GM21825 (cell line): ENCODE measurements around the gene CD53.
"Not testable (repeated sequence)": the region's sequence is repeated elsewhere in the genome, so short reads cannot be mapped to it uniquely, and the experiment has no call there.

Source experiments
- ATAC-seq: cut with Tn5 transposase; IDR thresholded peaks from one replicate; pipeline ENCODE4 v1.9.1; 2021; ENCODE audit warnings: mild to moderate bottlenecking, moderate library complexity; ENCODE audit not compliant: unreplicated experiment

Gene CD53

DNA sequence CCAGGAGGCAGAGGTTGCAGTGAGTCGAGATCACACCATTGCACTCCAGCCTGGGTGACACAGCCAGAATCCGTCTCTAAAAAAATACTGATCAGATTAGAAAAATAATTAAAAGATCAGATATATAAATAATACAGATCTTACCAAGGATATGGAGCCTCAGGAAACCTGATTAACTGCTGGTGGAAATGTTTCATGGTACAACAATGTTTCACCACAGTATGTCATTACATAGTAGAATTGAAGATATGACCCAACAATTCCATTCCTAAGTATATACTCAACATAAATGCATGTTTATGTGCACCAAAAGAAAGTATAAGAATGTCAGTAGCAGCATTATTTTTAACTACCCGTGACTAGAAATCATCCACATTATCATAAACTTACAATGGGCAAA is 41.7 kb downstream of the CD53 start:
- no peak for ATAC-seq

DNA sequence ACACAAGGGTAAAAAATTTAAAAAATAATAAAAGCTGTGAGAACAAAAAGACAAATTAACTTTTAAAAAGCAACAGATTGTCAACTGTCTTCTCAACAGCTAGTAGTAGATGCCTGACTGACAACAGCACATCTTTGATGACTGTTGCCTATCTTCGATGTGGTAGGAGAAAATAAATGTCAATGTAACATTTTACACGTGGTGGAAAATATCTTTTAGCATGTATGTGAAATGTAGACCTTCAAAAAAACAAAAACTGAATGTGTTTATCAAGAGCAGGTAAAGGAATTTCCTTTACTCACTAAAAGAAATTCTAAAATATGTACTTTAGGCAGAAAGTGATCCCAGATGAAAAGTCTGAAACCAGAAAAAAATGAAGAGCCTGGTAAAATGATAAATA is 42.9 kb downstream of the CD53 start:
- no peak for ATAC-seq

DNA sequence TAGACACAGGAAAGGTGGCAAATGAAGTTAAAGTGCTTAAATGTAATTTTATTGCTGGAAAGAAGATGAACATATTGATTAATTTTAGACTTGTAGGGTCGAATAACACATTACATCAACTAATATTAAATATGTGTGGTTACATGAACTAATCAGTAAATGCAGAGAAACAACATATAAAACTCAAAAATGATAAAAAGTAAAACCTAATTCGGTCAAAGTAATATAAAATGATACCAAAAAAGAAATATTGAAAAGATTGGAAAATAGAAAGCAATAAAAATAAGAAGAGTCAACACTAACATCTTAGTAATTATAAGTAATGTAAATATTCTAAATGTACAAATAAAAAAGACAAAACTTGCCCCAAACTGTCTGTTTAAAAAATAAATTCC is 43.3 kb downstream of the CD53 start:
- no peak for ATAC-seq

DNA sequence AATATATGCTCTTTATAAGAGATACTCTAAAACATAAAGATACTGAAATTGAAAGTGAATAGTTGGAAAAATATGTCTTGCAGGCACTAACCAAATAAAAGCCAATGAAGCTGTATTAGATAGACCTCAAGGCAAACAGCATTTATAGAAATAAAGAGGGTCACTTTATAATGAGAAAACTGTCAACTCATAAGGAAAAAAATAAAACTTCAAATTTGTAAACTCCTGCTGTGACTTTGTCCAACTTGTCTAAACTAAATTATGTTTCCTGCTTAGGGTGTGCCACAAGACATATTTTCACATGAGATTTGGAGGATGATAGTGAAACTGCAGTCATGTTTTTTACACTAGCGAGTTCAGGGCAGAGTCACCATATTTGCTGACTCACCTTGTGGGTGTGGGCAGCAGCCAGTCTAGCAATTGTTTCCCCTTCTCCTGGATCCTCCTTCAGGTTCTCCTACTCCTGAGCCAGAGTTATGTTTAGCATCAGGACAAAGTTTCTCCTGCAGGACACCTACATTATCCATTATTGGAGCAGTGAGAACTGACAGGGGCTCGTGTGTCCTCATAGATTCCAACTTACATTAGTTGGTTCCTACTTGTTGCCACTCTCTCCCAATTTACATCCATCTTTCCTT is 43.8 kb downstream of the CD53 start:
- ATAC-seq: no peak

DNA sequence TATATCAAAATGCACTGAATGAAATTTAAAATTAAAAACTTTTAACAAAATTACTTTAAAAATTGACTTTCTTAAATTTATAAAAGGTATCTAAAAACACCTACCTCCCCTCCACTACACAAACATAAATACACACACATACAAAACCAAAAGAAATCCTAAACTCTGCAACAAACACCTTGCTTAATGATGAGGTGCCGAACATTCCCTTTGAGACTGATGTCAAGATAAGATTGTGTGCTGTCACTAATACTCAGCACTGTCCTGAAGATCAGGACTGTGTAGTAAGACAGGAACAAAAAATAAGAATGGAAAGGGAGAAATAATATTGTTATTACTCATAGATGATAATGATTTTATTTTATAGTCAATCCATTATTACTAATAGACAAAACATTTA is 45.1 kb downstream of the CD53 start:
- ATAC-seq: no peak

DNA sequence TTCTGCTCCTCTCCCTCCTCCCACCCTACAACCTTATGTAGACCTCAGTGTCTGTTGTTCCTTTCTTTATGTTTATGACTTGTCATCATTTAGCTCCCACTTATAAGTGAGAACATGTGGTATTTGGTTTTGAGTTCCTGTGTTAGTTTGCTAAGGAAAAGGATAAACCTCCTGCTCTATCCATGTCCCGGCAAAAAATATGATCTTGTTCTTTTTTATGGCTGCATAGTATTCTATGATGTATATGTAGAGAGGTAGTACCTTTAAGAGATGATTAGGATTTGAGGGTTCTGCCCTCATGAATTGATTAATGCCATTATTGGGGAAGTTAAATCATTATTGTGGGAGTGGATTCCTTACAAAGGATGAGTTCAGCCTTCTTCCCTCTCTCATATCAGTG is 49.0 kb downstream of the CD53 start:
- no peak for ATAC-seq

DNA sequence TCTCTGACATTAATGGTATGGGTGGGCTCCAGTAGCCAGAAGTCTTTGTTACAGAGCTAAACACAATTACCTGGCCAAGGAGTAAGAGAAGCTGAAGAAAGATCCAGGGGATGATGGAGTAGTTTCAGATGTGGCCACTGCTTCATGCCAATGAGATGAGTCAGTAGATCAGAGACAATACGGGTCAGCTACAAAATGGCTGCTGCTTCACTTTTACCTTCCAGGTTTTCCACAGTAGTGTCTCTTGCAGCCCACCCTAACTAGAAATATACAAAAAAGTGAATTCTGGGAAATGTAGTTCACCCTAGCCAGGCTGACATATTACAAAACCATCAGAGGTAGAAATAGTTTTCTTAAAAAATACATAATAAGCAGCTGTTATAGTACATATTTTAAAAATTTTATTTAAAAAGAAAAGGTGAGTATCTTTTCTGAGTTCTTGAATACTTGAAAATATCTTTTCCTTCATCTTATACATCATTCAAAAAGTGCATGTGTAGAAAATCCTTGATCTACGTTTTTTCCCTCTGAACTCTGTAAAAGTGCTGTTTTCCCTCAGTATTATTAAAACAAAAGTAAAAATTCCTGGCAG is 54.6 kb downstream of the CD53 start:
- ATAC-seq: no peak

DNA sequence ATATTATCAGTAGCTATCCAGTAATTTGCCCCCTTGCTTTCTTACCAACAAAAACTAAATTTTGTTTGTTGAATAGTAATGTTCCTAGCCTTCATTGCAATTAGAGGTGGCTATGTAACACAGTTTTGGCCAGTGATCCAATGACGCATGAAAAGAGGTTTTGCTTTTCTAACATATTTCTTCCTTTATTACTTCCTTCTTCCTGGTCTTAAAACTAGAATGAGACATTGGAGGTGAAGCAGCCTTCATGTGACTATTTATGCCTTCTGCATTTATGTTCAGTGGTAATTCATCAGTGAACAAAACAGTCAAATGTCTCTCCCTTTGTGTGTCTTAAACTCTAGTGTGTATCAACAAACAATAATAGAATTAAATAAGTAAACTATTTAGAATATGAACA is 55.2 kb downstream of the CD53 start:
- no peak for ATAC-seq

DNA sequence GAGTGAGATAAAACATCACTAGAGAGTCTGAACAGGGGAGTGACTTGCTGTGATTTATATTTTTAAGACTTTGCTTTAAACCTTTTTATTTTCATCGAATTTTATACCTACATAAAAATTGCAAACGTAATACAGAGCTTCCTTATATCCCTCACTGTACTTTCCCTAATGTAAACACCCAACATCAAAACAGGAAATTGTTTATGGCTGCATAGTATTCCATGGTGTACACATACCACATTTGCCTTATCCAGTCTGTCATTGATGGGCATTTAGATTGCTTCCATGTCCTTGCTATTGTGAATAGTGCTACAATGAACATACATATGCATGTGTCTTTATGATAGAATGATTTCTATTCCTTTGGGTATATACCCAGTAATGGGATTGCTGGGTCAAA is 56.0 kb downstream of the CD53 start:
- ATAC-seq: no peak

DNA sequence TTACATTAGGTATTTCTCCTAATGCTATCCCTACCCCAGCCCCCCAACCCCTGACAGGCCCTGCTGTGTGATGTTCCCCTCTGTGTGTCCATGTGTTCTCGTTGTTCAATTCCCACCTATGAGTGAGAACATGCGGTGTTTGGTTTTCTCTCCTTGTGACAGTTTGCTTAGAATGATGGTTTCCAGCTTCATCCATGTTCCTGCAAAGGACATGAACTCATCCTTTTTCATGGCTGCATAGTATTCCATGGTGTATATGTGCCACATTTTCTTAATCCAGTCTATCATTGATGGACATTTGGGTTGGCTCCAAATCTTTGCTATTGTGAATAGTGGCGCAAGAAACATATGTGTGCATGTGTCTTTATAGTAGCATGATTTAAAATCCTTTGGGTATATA is 58.1 kb downstream of the CD53 start:
- not testable (repeated sequence) for ATAC-seq

DNA sequence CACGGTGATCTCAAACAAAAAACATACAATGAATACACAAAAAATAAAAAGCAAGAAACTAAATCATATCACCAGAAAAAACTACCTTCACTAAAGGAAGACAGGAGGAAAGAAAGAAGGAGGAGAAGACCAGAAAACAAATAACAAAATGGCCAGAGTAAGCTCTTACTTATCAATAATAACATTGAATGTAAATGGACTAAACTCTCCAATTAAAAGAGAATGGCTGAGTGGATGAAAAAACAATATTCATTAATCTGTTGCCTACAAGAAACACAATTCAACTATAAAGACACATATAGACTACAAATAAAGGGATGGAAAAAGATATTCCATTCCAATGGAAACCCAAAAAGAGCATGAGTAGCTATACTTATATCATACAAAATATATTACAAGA is 63.6 kb downstream of the CD53 start:
- no peak for ATAC-seq

DNA sequence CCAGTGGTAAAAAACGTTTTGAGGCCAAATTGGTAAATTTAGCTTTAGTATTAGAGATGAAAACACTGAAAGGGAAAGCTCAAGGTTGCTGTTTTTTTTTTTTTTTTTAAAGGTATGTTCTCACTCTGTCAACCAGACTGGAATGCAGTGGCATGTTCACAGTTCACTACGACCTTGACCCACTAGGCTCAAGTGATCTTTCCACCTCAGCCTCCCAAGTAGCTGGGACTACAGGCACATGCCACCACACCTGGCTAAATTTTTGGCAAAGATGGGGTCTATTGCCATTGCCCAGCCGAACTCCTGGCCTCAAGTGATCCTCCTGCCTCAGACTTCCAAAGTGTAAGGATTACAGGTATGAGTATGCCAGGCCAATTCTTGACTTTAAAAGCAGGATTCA is 71.9 kb downstream of the CD53 start:
- no peak for ATAC-seq

DNA sequence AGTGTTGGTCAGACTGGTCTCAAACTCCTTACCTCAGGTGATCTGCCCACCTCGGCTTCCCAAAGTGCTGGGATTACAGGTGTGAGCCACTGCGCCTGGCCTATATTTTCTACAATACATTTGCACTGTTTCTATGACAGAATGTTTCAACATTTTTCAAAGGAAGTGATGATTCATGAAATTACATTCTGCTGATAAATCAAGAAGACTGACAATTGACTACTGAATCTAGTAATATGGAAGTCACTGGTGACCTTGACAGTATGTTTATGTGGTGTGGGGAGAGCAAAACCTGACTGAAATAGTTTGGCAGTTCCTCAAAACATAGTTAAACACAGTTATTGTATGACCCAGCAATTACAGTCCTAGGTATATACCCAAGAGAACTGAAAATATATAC is 72.7 kb downstream of the CD53 start:
- no peak for ATAC-seq

DNA sequence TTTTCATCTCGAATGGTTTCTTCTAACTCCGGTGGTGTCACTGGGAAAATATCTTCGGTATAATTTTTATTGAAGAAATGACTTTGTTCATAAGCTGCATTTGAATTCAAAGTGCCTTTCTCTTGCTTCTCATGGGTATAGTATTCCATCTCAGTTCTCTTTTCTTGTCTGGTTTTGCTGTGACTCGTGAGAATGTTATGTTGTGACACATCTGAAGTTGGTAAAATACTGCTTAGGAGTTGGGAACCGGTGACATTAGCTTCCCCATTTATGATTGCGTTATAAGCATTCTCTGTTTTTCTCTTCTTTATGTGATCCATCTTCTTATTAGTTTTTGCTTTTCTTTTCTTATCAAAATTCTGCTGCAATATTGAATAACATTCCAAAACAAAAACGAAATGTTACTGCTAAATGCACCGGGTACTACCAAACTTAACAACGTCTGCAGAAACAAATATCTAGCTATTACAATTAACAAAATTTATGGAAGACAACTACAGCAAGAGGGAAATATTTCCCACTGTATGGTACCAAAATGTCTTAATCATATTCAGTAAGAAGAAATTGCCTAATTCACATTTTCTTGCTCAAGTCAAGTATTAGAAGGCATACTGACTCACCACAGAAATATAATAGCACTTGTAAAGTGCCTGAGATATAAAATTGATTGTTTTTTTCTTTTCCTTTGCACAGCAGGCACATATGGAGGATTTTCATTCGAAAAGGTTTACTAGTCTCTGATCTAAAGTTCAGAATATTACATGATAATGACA is 75.3 kb downstream of the CD53 start:
- no peak for ATAC-seq
